ENCODE results near the gene ASTN2.

Gene ASTN2

GRCh38 chr9:117245175-117245829 lies 169.6 kb downstream of the ASTN2 start:
- DNase-seq (ENCODE audit: low read depth in 2 of 2) = no peak

GRCh38 chr9:117242082-117242481 lies 172.8 kb downstream of the ASTN2 start:
- DNase-seq (ENCODE audit: low read depth in 2 of 2) = no peak

- no peak for DNase-seq (ENCODE audit: low read depth in 2 of 2)
Observed at GRCh38 chr9:117239428-117239827, 175.4 kb downstream of the ASTN2 start.

GRCh38 chr9:117234103-117234502 lies 180.8 kb downstream of the ASTN2 start:
- no peak for DNase-seq (ENCODE audit: low read depth in 2 of 2)

GRCh38 chr9:117233016-117233415 lies 181.8 kb downstream of the ASTN2 start:
- DNase-seq (ENCODE audit: low read depth in 2 of 2) = no peak

GRCh38 chr9:117232281-117232680 lies 182.6 kb downstream of the ASTN2 start:
- no peak for DNase-seq (ENCODE audit: low read depth in 2 of 2)

- DNase-seq (ENCODE audit: low read depth in 2 of 2) = no peak
Observed at GRCh38 chr9:117231012-117231411, 183.8 kb downstream of the ASTN2 start.

GRCh38 chr9:117224695-117225094 lies 190.2 kb downstream of the ASTN2 start:
- no peak for DNase-seq (ENCODE audit: low read depth in 2 of 2)

GRCh38 chr9:117218951-117219350 lies 195.9 kb downstream of the ASTN2 start:
- DNase-seq (ENCODE audit: low read depth in 2 of 2) = no peak

- no peak for DNase-seq (ENCODE audit: low read depth in 2 of 2)
Observed at GRCh38 chr9:117214416-117214815, 200.4 kb downstream of the ASTN2 start.

GRCh38 chr9:117211280-117211679 lies 203.6 kb downstream of the ASTN2 start:
- DNase-seq (ENCODE audit: low read depth in 2 of 2) = no peak

GRCh38 chr9:117205806-117206205 lies 209.1 kb downstream of the ASTN2 start:
- no peak for DNase-seq (ENCODE audit: low read depth in 2 of 2)

- DNase-seq (ENCODE audit: low read depth in 2 of 2) = no peak
Observed at GRCh38 chr9:117204971-117205370, 209.9 kb downstream of the ASTN2 start.

- DNase-seq (ENCODE audit: low read depth in 2 of 2) = no peak
Observed at GRCh38 chr9:117191504-117192261, 223.2 kb downstream of the ASTN2 start.

- no peak for DNase-seq (ENCODE audit: low read depth in 2 of 2)
Observed at GRCh38 chr9:117189121-117189520, 225.7 kb downstream of the ASTN2 start.

- no peak for DNase-seq (ENCODE audit: low read depth in 2 of 2)
Observed at GRCh38 chr9:117188394-117188793, 226.5 kb downstream of the ASTN2 start.

- no peak for DNase-seq (ENCODE audit: low read depth in 2 of 2)
Observed at GRCh38 chr9:117187498-117187897, 227.4 kb downstream of the ASTN2 start.

- no peak for DNase-seq (ENCODE audit: low read depth in 2 of 2)
Observed at GRCh38 chr9:117184173-117184572, 230.7 kb downstream of the ASTN2 start.

- DNase-seq (ENCODE audit: low read depth in 2 of 2) = no peak
Observed at GRCh38 chr9:117182046-117182445, 232.8 kb downstream of the ASTN2 start.

- DNase-seq (ENCODE audit: low read depth in 2 of 2) = no peak
Observed at GRCh38 chr9:117180896-117181445, 233.9 kb downstream of the ASTN2 start.

GRCh38 chr9:117178596-117179375 lies 236.1 kb downstream of the ASTN2 start:
- DNase-seq (ENCODE audit: low read depth in 2 of 2) = no peak

- no peak for DNase-seq (ENCODE audit: low read depth in 2 of 2)
Observed at GRCh38 chr9:117170567-117170966, 244.3 kb downstream of the ASTN2 start.
